ENCODE results near the gene CREM. TPM values are rescaled to one million over a fixed set of nuclear protein-coding genes. Genes with fewer than 3 reads are reported as not detected.

CREM gene
- polyA plus RNA-seq, 3 donors = 11.4 to 12.4 (median 12.1) TPM

DNA sequence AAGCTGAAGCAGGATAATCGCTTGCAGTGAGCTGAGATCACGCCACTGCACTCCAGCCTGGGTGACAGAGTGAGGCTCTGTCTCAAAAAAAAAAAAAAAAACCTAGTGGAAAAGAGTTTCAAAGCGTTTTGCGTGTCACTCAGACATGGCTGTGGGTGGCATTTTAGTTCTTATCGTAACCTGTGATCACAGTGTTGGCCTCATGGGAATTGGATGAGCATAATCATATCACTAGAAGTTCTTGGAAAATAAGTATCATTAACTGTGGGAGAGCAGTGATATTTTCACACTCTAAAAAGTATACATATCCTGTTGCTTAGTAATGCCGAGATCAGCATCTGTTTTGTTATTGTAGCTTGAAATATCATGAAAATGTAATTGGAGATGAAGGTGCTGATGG is 92.6 kb downstream of the CREM start:
- Histone ChIP-seq H2AFZ (ENCODE audit: insufficient read depth, low read depth, low read length, poor library complexity, severe bottlenecking) (no peak overlapping the region), H3K9ac (ENCODE audit: insufficient read depth, low read length, poor library complexity, severe bottlenecking) (no peak overlapping the region), H3K4me3 (replicated peaks in 1 of 3; ENCODE audit: low read depth in 2 of 3, low read length in 3 of 3) (no peak overlapping the region), H4K20me1 (ENCODE audit: insufficient read depth, low read length) (no peaks in the 10 kb centered on the region), H3K4me1 (ENCODE audit: control insufficient read depth in 1 of 2, insufficient read depth in 2 of 2, low read length in 2 of 2) (peaks cover 6 to 11% of the 10 kb centered on the region in 2 donors), H3K27me3 (ENCODE audit: control insufficient read depth in 2 of 2, insufficient read depth in 2 of 2, low read length in 2 of 2) (no peaks in the 10 kb centered on the region), H3K27ac (ENCODE audit: low read depth in 1 of 2, low read length in 2 of 2) (no peak overlapping the region), H3K36me3 (replicated peaks in 1 of 2; ENCODE audit: control insufficient read depth in 1 of 2, insufficient read depth in 2 of 2, low read length in 2 of 2) (no peaks in the 10 kb centered on the region), H3K9me3 (replicated peaks in 1 of 2; ENCODE audit: control insufficient read depth in 1 of 2, insufficient read depth in 1 of 2, low read length in 2 of 2) (peaks cover 0 to 3% of the 10 kb centered on the region in 2 donors), H3K4me2 (replicated peaks; ENCODE audit: extremely low read depth, low read length, poor library complexity, severe bottlenecking) (no peak overlapping the region), H3K79me2 (ENCODE audit: insufficient read depth, low read length) (no peaks in the 10 kb centered on the region)
- peaks cover 0 to 5% (median 2%) of the 10 kb centered on the region in 3 donors for H3K27me3 Mint-ChIP-seq (ENCODE audit: low read depth in 3 of 3)
- TF ChIP-seq, protein P1, sequence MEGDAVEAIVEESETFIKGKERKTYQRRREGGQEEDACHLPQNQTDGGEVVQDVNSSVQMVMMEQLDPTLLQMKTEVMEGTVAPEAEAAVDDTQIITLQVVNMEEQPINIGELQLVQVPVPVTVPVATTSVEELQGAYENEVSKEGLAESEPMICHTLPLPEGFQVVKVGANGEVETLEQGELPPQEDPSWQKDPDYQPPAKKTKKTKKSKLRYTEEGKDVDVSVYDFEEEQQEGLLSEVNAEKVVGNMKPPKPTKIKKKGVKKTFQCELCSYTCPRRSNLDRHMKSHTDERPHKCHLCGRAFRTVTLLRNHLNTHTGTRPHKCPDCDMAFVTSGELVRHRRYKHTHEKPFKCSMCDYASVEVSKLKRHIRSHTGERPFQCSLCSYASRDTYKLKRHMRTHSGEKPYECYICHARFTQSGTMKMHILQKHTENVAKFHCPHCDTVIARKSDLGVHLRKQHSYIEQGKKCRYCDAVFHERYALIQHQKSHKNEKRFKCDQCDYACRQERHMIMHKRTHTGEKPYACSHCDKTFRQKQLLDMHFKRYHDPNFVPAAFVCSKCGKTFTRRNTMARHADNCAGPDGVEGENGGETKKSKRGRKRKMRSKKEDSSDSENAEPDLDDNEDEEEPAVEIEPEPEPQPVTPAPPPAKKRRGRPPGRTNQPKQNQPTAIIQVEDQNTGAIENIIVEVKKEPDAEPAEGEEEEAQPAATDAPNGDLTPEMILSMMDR (IDR thresholded peaks at IDR 0.05) = no peak
- H3K27ac Mint-ChIP-seq = no peak overlapping the region
- intact Hi-C loops (cut with micrococcal nuclease) = loop anchor here in 1 of 2 donors (2.0 kb wide), 1 partner anchor 98 kb away; no protein-coding TSS in a partner anchor
- no peaks in the 10 kb centered on the region for H3K36me3 Mint-ChIP-seq
- H3K4me3 Mint-ChIP-seq = no peak overlapping the region
- no CpG with 5 or more reads among the region's 6 CpGs for WGBS (ENCODE audit: insufficient coverage)
- no peak for DNase-seq
- peaks cover 0 to 2% (median 0%) of the 10 kb centered on the region in 7 donors for H3K9me3 Mint-ChIP-seq
- H3K4me1 Mint-ChIP-seq = peaks cover 27% of the 10 kb centered on the region

DNA sequence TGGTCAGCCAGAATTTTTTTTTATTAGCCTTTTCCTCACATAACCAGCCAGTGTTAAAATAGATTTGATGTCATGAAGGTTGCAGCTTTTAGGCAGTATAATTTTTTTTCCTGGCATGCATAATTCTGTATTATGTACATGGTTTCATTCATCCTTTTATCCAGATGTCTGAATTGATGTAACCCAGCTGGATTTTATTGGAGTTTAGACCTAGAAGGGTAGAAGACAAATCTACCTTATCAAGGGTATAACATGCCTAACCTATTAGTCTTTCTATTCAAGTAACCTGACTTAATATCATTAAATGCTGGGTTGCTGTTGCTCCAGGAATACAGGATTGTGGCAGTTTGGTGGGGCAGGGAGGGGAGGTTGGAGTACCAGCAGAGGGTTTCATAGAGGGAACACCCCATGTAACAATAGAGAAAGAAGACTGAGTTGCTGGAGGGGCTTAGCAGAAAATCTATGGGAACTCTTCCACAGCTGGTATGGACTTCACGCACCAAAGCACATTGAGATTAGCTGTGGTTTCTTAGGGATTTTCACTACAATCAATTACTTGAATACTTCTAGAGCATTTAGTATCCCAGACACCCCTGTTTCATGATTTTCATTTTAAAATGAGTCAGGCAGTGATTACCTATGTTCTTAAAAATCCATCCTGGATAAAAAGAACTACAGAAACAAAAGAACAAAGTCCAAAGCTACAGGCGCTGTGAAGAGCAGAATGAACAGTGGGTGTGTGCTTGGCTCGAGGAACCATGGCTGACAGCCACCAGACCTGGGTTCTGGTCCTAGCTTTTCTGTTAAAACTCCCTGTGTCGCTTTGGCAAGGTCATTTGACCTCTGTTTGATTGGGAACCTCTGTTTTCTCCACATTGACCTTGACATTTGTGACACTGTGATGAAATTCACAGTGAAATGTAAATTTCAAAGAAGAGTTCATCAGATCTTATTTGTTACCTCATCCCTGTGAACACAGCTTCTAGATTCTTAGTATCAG is 93.5 kb downstream of the CREM start:
- Histone ChIP-seq H2AFZ (ENCODE audit: insufficient read depth, low read depth, low read length, poor library complexity, severe bottlenecking) (no peak overlapping the region), H4K20me1 (ENCODE audit: insufficient read depth, low read length) (no peaks in the 10 kb centered on the region), H3K4me3 (replicated peaks in 1 of 3; ENCODE audit: low read depth in 2 of 3, low read length in 3 of 3) (no peak overlapping the region), H3K4me1 (ENCODE audit: control insufficient read depth in 1 of 2, insufficient read depth in 2 of 2, low read length in 2 of 2) (peaks cover 6 to 11% of the 10 kb centered on the region in 2 donors), H3K36me3 (replicated peaks in 1 of 2; ENCODE audit: control insufficient read depth in 1 of 2, insufficient read depth in 2 of 2, low read length in 2 of 2) (no peaks in the 10 kb centered on the region), H3K27ac (ENCODE audit: low read depth in 1 of 2, low read length in 2 of 2) (no peak overlapping the region), H3K27me3 (ENCODE audit: control insufficient read depth in 2 of 2, insufficient read depth in 2 of 2, low read length in 2 of 2) (no peaks in the 10 kb centered on the region), H3K9ac (ENCODE audit: insufficient read depth, low read length, poor library complexity, severe bottlenecking) (no peak overlapping the region), H3K4me2 (replicated peaks; ENCODE audit: extremely low read depth, low read length, poor library complexity, severe bottlenecking) (no peak overlapping the region), H3K9me3 (replicated peaks in 1 of 2; ENCODE audit: control insufficient read depth in 1 of 2, insufficient read depth in 1 of 2, low read length in 2 of 2) (peaks cover 0 to 4% of the 10 kb centered on the region in 2 donors), H3K79me2 (ENCODE audit: insufficient read depth, low read length) (no peaks in the 10 kb centered on the region)
- DNase-seq = no peak
- Mint-ChIP-seq H3K4me1 (peaks cover 29% of the 10 kb centered on the region), H3K9me3 (peaks cover 0 to 6% (median 3%) of the 10 kb centered on the region in 7 donors), H3K4me3 (no peak overlapping the region), H3K27ac (no peak overlapping the region), H3K36me3 (no peaks in the 10 kb centered on the region), H3K27me3 (ENCODE audit: low read depth in 3 of 3) (peaks cover 0 to 5% (median 4%) of the 10 kb centered on the region in 3 donors)
- intact Hi-C loops (cut with micrococcal nuclease) = loop anchor here in 1 of 2 donors (2.0 kb wide), 1 partner anchor 99 kb away; no protein-coding TSS in a partner anchor
- WGBS (ENCODE audit: insufficient coverage) = 67% methylated on average over 1 of the region's 4 CpGs
- TF ChIP-seq, protein P1 (IDR thresholded peaks at IDR 0.05) = no peak

Data from CD14-positive monocyte (primary cell).